BLaER1 (cell line): ENCODE data around the gene ZBTB2.
"Not testable (repeated sequence)": the region's sequence is repeated elsewhere in the genome, so short reads cannot be mapped to it uniquely, and the experiment has no call there.

Experiments used
- H3K27ac ChIP-seq: shearing (Covaris generic); formaldehyde crosslinking; 2 replicates; pipeline ENCODE4 v1.8.1; 2022
- H3K27me3 ChIP-seq: shearing (Covaris generic); formaldehyde crosslinking; 2 replicates; pipeline ENCODE4 v1.8.1; 2022
- H3K36me3 ChIP-seq: shearing (Covaris generic); formaldehyde crosslinking; 2 replicates; pipeline ENCODE4 v1.8.1; 2022
- H3K4me1 ChIP-seq: shearing (Covaris generic); formaldehyde crosslinking; 2 replicates; pipeline ENCODE4 v1.8.1; 2022
- H3K4me2 ChIP-seq: shearing (Covaris generic); formaldehyde crosslinking; 2 replicates; pipeline ENCODE4 v1.8.1; 2022
- H3K4me3 ChIP-seq: shearing (Covaris generic); formaldehyde crosslinking; 2 replicates; pipeline ENCODE4 v1.8.1; 2022
- H3K9ac ChIP-seq: shearing (Covaris generic); formaldehyde crosslinking; 2 replicates; pipeline ENCODE4 v1.8.1; 2022
- H3K9me3 ChIP-seq: shearing (Covaris generic); formaldehyde crosslinking; 2 replicates; pipeline ENCODE4 v1.8.1; 2022
- H4K20me1 ChIP-seq: shearing (Covaris generic); formaldehyde crosslinking; 2 replicates; pipeline ENCODE4 v1.8.1; 2022
- Cebpa-rat ChIP-seq: shearing (Covaris generic); IDR thresholded peaks from 2 replicates; pipeline ENCODE4 v1.8.1; 2022

ZBTB2 gene

DNA sequence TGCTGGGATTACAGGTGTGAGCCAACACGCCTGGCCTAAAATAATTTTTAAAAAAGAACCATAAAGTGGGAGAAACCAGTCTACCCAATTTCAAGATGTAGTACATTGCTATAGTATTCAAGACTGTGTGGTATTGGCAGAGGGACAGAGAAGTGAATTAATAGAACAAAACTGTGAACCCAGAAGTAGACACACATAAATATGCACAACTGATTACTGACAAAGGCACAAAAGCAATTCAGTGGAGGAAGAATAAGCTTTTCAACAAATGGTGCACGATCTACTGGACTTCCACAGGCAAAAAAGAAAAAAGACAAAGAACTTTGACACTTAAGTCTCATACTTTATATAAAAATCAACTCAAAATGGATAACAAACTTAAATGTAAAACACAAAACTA lies 15.5 kb downstream of the ZBTB2 start:
- Histone ChIP-seq H3K36me3 (peaks cover 27% of the 10 kb centered on the region), H4K20me1 (peaks cover 100% of the 10 kb centered on the region), H3K4me2 (peak overlapping the region; percentile 61), H3K27me3 (peaks cover 4% of the 10 kb centered on the region; the same call in 1 of the 2 replicates), H3K27ac (no peak overlapping the region), H3K4me3 (no peak overlapping the region), H3K9me3 (no peaks in the 10 kb centered on the region), H3K4me1 (peaks cover 69% of the 10 kb centered on the region), H3K9ac (no peak overlapping the region)
- TF ChIP-seq Cebpa-rat, result no peak

DNA sequence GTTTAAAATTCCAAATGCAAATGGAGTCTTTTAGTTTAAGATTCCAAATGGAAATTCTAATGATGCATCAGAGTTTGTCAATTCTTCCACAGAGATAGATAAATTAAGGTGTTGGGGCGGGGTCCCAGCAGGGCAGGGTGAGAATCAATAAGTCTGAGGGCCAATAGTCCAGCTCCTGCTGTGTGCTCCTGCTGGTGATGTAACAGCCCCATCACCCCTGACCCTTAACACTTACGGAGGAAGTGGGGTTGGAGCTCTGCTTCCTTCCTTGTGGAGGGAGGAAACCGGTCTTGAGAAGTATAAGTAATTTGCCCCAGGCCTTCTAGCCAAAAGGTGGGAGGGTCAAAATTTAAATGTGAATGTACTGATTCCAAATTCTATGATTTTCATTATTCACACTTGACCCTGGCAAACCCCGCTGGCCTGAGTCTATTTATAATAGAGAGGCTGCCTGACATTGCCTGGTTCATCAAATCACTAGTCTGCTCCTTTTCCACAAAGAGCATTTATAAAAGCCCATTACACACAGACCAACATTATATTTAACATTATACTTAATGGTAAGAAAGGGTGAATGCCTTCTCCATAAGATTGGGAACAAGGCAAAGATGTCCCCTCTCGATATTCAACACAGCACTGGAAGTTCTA lies 17.2 kb downstream of the ZBTB2 start:
- H3K9me3 ChIP-seq, result no peaks in the 10 kb centered on the region
- peaks cover 100% of the 10 kb centered on the region for H4K20me1 ChIP-seq
- peaks cover 44% of the 10 kb centered on the region for H3K36me3 ChIP-seq
- no peak overlapping the region for H3K4me3 ChIP-seq
- peak overlapping the region; percentile 60 for H3K4me2 ChIP-seq
- H3K27me3 ChIP-seq, result peaks cover 4% of the 10 kb centered on the region; the same call in 1 of the 2 replicates
- H3K4me1 ChIP-seq, result peaks cover 52% of the 10 kb centered on the region
- no peak overlapping the region for H3K27ac ChIP-seq
- no peak for TF ChIP-seq Cebpa-rat
- no peak overlapping the region for H3K9ac ChIP-seq

DNA sequence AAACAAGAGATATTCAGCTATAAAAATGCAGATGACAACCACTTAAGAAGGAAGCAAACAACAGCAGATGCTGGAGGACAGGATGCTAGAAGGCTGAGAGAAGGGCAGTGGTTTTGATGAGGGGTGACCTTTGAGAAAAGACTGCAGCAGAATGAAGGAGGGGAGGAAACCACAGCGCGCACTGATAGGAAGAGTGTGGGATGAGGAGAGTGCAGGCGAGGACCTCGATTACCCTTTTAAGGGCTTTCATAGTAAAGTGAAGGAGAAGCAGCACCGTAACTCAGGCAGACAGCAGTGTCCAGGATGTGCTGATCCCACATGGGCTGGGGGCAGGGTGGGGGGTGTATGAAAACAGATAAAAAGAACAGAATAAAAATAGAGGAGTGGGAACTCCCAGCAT lies 19.2 kb downstream of the ZBTB2 start:
- Histone ChIP-seq H3K4me1 (peaks cover 49% of the 10 kb centered on the region), H4K20me1 (peaks cover 92% of the 10 kb centered on the region), H3K4me2 (peak overlapping the region; percentile 39), H3K9ac (no peak overlapping the region), H3K27ac (no peak overlapping the region), H3K4me3 (no peak overlapping the region), H3K27me3 (no peaks in the 10 kb centered on the region), H3K36me3 (peaks cover 60% of the 10 kb centered on the region), H3K9me3 (no peaks in the 10 kb centered on the region)
- no peak for TF ChIP-seq Cebpa-rat

DNA sequence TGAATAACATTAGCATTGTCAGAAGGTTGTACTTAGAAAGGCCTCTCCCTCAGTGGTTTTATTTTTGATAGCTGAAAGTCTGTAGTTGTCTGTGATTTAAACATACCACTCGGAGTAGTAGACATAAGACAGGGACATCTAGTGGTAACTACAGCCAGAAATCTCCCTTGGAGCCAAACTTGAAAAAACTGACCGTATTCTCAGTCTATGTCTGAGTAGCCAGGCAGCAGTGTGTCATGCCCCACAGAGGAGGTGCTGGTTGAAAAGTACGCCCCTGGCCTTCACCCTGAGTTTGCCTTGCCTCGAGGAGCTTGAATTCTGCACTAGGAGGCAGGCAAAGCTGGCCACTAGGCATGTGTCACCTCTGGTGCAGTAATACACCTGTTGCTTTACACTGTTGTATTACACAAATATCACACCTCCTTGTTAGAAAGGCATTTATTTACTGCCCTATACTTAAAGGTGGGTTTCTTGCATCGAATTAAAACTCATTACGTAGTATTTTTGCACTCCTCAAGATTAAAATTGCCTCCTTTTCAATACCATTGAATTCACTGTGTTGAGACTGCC lies 20.8 kb downstream of the ZBTB2 start:
- H3K4me3 ChIP-seq, result no peak overlapping the region
- no peak overlapping the region for H3K27ac ChIP-seq
- H3K9ac ChIP-seq, result no peak overlapping the region
- no peaks in the 10 kb centered on the region for H3K9me3 ChIP-seq
- no peaks in the 10 kb centered on the region for H3K27me3 ChIP-seq
- no peak overlapping the region for H3K4me2 ChIP-seq
- H4K20me1 ChIP-seq, result peaks cover 92% of the 10 kb centered on the region
- H3K4me1 ChIP-seq, result peaks cover 33% of the 10 kb centered on the region
- no peak for TF ChIP-seq Cebpa-rat
- peaks cover 76% of the 10 kb centered on the region for H3K36me3 ChIP-seq

DNA sequence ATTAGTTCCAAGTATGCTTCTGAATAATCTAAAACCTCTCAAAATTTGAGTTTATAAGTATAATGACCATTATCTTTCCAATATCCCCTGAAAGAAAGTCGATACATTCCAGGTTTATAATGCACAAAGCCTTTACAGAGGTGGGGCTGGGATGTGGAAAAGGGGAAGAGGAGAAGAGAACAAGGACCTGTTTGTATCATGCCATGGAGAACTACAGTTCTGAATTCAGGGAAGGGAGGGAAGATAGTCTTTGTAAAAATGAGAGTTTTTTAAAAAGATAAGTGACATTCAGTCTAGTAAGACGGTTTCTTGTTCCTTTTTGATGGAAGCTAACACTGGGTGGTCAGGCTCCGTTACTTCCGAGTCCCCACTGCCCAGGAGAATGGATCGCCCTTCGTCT lies 26.1 kb downstream of the ZBTB2 start:
- Histone ChIP-seq H3K27ac (no peak overlapping the region), H3K4me2 (no peak overlapping the region), H4K20me1 (peaks cover 72% of the 10 kb centered on the region), H3K9ac (no peak overlapping the region), H3K4me1 (no peaks in the 10 kb centered on the region), H3K9me3 (no peaks in the 10 kb centered on the region), H3K4me3 (no peak overlapping the region), H3K27me3 (no peaks in the 10 kb centered on the region), H3K36me3 (peaks cover 79% of the 10 kb centered on the region)
- no peak for TF ChIP-seq Cebpa-rat

DNA sequence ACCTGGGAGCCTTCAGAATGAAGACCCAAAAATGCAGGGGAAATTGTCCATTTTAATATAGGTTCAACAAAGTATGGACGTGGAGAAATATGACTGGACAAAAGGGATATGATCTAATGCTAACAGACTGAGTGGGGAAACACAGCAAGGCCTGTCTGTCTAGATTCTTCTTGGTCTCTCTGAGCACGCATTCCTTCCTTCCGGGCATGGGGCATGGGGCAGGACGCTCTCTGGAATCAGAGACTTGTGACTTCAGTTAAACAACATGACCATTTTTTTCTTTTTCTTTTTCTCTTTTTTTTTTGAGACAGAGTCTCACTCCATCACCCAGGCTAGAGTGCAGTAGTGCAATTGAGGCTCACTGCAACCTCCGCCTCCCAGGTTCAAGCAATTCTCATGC lies 31.9 kb downstream of the ZBTB2 start:
- peaks cover 84% of the 10 kb centered on the region for H3K36me3 ChIP-seq
- H3K9ac ChIP-seq, result no peak overlapping the region
- no peak for TF ChIP-seq Cebpa-rat
- no peaks in the 10 kb centered on the region for H3K27me3 ChIP-seq
- no peaks in the 10 kb centered on the region for H3K9me3 ChIP-seq
- peaks cover 66% of the 10 kb centered on the region for H4K20me1 ChIP-seq
- H3K4me2 ChIP-seq, result no peak overlapping the region
- H3K27ac ChIP-seq, result no peak overlapping the region
- H3K4me3 ChIP-seq, result no peak overlapping the region
- H3K4me1 ChIP-seq, result no peaks in the 10 kb centered on the region

DNA sequence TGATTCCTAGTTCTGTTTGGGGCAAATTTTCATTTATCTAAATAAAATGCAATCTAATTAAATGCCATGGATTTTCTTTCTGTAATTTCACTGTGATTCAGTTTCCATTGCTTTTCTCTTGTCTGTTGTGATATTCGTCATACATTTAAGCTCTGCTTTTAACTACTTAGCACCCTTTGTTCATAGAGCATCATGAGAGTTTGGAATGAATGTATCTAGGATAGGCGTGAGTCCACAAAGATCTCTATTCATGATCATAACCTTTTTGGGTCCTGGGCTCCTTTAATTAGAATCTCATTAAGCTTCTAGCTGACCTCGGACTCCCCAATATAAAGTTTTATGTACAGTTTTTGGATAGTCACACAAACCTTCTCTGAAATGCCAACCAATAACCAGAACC lies 32.9 kb downstream of the ZBTB2 start:
- Histone ChIP-seq H3K4me2 (no peak overlapping the region), H3K27me3 (no peaks in the 10 kb centered on the region)
- TF ChIP-seq Cebpa-rat, result no peak

DNA sequence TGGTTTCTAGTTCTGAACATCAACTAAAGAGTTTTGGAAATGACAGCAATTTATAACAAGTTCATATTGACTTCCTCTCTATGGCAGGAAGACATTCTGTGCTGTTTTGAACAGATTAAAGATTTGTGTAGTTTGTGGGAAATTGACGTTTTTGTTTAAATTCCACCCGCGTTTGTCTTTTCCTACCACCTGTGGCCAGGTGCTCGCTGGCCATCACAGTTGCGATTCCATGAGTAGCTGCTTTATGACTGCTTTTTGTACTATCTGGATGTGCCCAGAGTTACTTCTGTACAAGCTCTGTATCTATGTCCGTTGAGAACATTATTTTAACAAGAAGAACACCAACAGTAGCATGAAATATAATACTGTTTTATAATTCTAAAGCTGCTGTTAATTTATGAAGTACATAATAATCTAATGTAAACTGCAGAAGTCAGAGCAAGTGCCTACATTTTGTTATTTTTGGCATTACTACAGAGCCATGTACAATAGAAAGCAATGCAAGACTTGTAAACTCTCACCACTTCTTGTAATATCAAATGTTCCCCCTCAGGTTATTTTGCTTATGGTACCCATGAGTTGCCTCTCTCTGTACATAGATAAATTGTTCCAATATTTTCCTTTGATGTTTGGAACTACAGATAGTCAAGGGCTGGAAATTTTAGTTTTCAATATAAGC lies 33.5 kb downstream of the ZBTB2 start:
- Histone ChIP-seq H3K9me3 (no peaks in the 10 kb centered on the region), H3K27me3 (no peaks in the 10 kb centered on the region), H3K4me2 (no peak overlapping the region), H3K27ac (no peak overlapping the region), H3K4me3 (no peak overlapping the region), H3K36me3 (peaks cover 99% of the 10 kb centered on the region), H3K4me1 (no peaks in the 10 kb centered on the region), H3K9ac (no peak overlapping the region), H4K20me1 (peaks cover 76% of the 10 kb centered on the region)
- no peak for TF ChIP-seq Cebpa-rat

More for the DNA sequence above, 32.9 kb downstream of the ZBTB2 start:
- no peak overlapping the region for H3K27ac ChIP-seq
- peaks cover 70% of the 10 kb centered on the region for H4K20me1 ChIP-seq
- H3K36me3 ChIP-seq, result peaks cover 94% of the 10 kb centered on the region
- H3K9ac ChIP-seq, result no peak overlapping the region
- H3K9me3 ChIP-seq, result no peaks in the 10 kb centered on the region
- no peak overlapping the region for H3K4me3 ChIP-seq
- H3K4me1 ChIP-seq, result no peaks in the 10 kb centered on the region

DNA sequence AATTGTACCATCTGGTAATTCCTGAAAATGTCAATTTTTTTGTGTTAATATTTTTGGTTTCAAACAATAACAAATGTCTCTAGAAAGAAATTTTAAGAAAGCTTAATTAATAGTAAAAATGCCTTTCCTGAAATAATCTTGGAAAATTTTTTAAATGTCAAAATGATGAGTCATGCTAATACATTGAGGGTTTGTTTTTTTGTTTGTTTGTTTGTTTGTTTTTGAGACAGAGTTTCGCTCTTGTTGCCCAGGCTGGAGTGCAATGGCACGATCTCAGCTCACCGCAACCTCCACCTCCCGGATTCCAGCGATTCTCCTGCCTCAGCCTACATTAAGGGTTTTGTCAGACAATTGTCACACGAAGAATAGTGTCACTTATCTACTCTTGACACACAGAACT lies 34.4 kb downstream of the ZBTB2 start:
- H3K9ac ChIP-seq, H3K27me3 ChIP-seq, H3K4me1 ChIP-seq, H3K9me3 ChIP-seq, H3K27ac ChIP-seq, H3K4me3 ChIP-seq, H3K4me2 ChIP-seq: not testable (repeated sequence)
- Histone ChIP-seq H4K20me1 (peaks cover 85% of the 10 kb centered on the region), H3K36me3 (peaks cover 99% of the 10 kb centered on the region)

DNA sequence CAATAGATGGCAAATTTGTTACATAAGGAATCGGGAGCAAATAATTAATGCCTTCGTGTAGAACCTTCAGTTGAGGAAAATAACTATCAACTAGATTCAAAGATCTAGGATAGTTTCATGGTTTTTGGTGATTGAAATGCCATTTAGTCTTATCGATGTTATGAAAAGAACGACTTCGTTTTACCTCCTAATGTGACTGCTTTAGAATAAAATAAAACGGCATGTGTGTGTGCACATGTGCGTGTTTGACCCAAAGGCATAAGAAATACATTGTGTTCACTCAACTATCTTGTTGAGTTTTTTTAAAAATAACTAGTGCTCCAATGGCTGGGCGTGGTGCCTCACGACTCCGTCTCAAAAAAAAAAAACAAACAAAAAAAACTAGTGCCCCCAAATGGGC lies 37.6 kb downstream of the ZBTB2 start:
- Histone ChIP-seq H3K4me1 (no peaks in the 10 kb centered on the region), H3K36me3 (peaks cover 99% of the 10 kb centered on the region), H3K4me3 (no peak overlapping the region), H3K27ac (no peak overlapping the region), H3K27me3 (no peaks in the 10 kb centered on the region), H3K4me2 (no peak overlapping the region), H3K9ac (no peak overlapping the region), H3K9me3 (no peaks in the 10 kb centered on the region), H4K20me1 (peaks cover 97% of the 10 kb centered on the region)
- TF ChIP-seq Cebpa-rat, result no peak
